Upper lobe of left lung (tissue), 4 donors: ENCODE data around the gene TLR3.

Experiments used
- POLR2A ChIP-seq, 4 donors: fragments of 450-650 bp; IDR thresholded peaks; one replicate each; pipeline ENCODE4 v1.5.1; 2016 to 2017; ENCODE audit warnings: antibody characterized with exemption in 4 of 4, mild to moderate bottlenecking in 2 of 4
- TF ChIP-seq, protein P1 (sequence below), 6 experiments: fragments of 450-650 bp in 4 of 6; fragments of 200-600 bp in 2 of 6; sonication (generic) in 2 of 6; IDR thresholded peaks; one replicate each; pipeline ENCODE4 v1.5.1; 2016 to 2019; ENCODE audit warnings: antibody characterized with exemption in 6 of 6

- no peak for TF ChIP-seq POLR2A (IDR thresholded peaks at IDR 0.05)
- TF ChIP-seq, protein P1, sequence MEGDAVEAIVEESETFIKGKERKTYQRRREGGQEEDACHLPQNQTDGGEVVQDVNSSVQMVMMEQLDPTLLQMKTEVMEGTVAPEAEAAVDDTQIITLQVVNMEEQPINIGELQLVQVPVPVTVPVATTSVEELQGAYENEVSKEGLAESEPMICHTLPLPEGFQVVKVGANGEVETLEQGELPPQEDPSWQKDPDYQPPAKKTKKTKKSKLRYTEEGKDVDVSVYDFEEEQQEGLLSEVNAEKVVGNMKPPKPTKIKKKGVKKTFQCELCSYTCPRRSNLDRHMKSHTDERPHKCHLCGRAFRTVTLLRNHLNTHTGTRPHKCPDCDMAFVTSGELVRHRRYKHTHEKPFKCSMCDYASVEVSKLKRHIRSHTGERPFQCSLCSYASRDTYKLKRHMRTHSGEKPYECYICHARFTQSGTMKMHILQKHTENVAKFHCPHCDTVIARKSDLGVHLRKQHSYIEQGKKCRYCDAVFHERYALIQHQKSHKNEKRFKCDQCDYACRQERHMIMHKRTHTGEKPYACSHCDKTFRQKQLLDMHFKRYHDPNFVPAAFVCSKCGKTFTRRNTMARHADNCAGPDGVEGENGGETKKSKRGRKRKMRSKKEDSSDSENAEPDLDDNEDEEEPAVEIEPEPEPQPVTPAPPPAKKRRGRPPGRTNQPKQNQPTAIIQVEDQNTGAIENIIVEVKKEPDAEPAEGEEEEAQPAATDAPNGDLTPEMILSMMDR (IDR thresholded peaks at IDR 0.05) = no peak
These were observed 19.6 kb downstream of the TLR3 start for GRCh38 chr4:186088523-186088922.
